Measurements from ENCODE around the gene ZNF212. TPM values are rescaled to one million over a fixed set of nuclear protein-coding genes. Genes with fewer than 3 reads are reported as not detected.

ZNF212 gene
- total RNA-seq, 2 donors from 2014 or later: 11.5 to 19.9 TPM

GRCh38 chr7:149304006-149304405 lies 64.6 kb downstream of the ZNF212 start:
- no peak overlapping the region for H3K27ac Mint-ChIP-seq
- no peaks in the 10 kb centered on the region for H3K4me1 Mint-ChIP-seq (ENCODE audit: low read depth in 2 of 2)
- H3K9me3 Mint-ChIP-seq: no peaks in the 10 kb centered on the region
- no peak overlapping the region for H3K4me3 Mint-ChIP-seq
- no peaks in the 10 kb centered on the region for H3K36me3 Mint-ChIP-seq
- DNase-seq (ENCODE audit: low spot score) (no peak), ATAC-seq (no peak)
- H3K27me3 Mint-ChIP-seq: peaks cover under 1 to 7% of the 10 kb centered on the region in 2 donors

Other genes with a start within 250 kb of the ZNF212 start
- 100 to 1,000 TPM; 141 to 159 TPM for gene PDIA4, start 211.1 kb upstream of the ZNF212 start, total RNA-seq
- 10 to 100 TPM in 1 of 2 donors, 1 to 10 TPM in 1; 7.8 to 10.8 TPM for gene ZNF786, start 148.9 kb upstream of the ZNF212 start, total RNA-seq
- 1 to 10 TPM in 1 of 2 donors, under 1 TPM in 1; 0.39 to 1.4 TPM for gene ZNF425, start 113.3 kb upstream of the ZNF212 start, total RNA-seq
- gene ZNF398, start 92.2 kb upstream of the ZNF212 start, total RNA-seq: 10 to 100 TPM; 17.9 to 20.0 TPM
- gene ZNF282, start 44.1 kb upstream of the ZNF212 start, total RNA-seq: 10 to 100 TPM; 37.4 to 46.7 TPM
- gene ZNF783, start 22.5 kb downstream of the ZNF212 start, total RNA-seq: 10 to 100 TPM; 14.0 to 27.9 TPM
- 10 to 100 TPM; 12.8 to 15.6 TPM for gene ZNF777, start 221.4 kb downstream of the ZNF212 start, total RNA-seq